Chondrocyte (in vitro differentiated cells): ENCODE data around the gene ASTN1. TPM values are rescaled to one million over a fixed set of nuclear protein-coding genes. Genes with fewer than 3 reads are reported as not detected.

Experiments
- DNase-seq: peaks from one replicate; pipeline ENCODE4 v3.0.0; 2021; ENCODE audit warnings: mixed read lengths, low spot score
- H3K27ac Mint-ChIP-seq: one replicate; pipeline ENCODE4 v1.8.0; 2021; ENCODE audit warnings: mild to moderate bottlenecking, moderate library complexity, mixed read lengths; ENCODE audit not compliant: unreplicated experiment
- H3K27me3 Mint-ChIP-seq: 2 replicates; pipeline ENCODE4 v1.8.0; 2021; ENCODE audit warnings: low read depth, mixed read lengths
- H3K36me3 Mint-ChIP-seq: 2 replicates; pipeline ENCODE4 v1.8.0; 2021; ENCODE audit warnings: low read depth, mixed read lengths
- H3K4me1 Mint-ChIP-seq: 2 replicates; pipeline ENCODE4 v1.8.0; 2021; ENCODE audit warnings: low read depth, mild to moderate bottlenecking, mixed read lengths
- H3K4me3 Mint-ChIP-seq: one replicate; pipeline ENCODE4 v1.8.0; 2021; ENCODE audit warnings: mild to moderate bottlenecking, moderate library complexity, mixed read lengths; ENCODE audit not compliant: unreplicated experiment
- H3K9me3 Mint-ChIP-seq: 2 replicates; pipeline ENCODE4 v1.8.0; 2021; ENCODE audit warnings: low read depth, mixed read lengths
- CTCF ChIP-seq: fragments of 200-600 bp; sonication (generic); IDR thresholded peaks from 2 replicates; pipeline ENCODE4 v1.5.0; 2021; ENCODE audit warnings: antibody characterized with exemption, mild to moderate bottlenecking, moderate library complexity
- total RNA-seq: library from RNA; stranded (reverse); gene quantifications from 3 replicates; pipeline ENCODE4 v1.2.1, GENCODE V29; 2021

The ASTN1 gene
- total RNA-seq, 1 donor from 2014 or later: not detected

- no peaks in the 10 kb centered on the region for H3K9me3 Mint-ChIP-seq
- no peak overlapping the region for H3K4me3 Mint-ChIP-seq
- H3K27ac Mint-ChIP-seq: no peak overlapping the region
- H3K27me3 Mint-ChIP-seq: peaks cover 14% of the 10 kb centered on the region
- DNase-seq: no peak
- H3K36me3 Mint-ChIP-seq: no peaks in the 10 kb centered on the region
- no peaks in the 10 kb centered on the region for H3K4me1 Mint-ChIP-seq
- no peak for TF ChIP-seq CTCF
These were observed 38.2 kb downstream of the ASTN1 start for GRCh38 chr1:177126267-177126666.

GRCh38 chr1:177124577-177125278, 39.8 kb downstream of the ASTN1 start:
- H3K36me3 Mint-ChIP-seq: no peaks in the 10 kb centered on the region
- peaks cover 19% of the 10 kb centered on the region for H3K27me3 Mint-ChIP-seq
- no peak for TF ChIP-seq CTCF
- H3K9me3 Mint-ChIP-seq: no peaks in the 10 kb centered on the region
- no peak overlapping the region for H3K4me3 Mint-ChIP-seq
- no peak for DNase-seq
- no peaks in the 10 kb centered on the region for H3K4me1 Mint-ChIP-seq
- no peak overlapping the region for H3K27ac Mint-ChIP-seq

GRCh38 chr1:177122461-177123251, 41.9 kb downstream of the ASTN1 start:
- no peak for TF ChIP-seq CTCF
- H3K4me1 Mint-ChIP-seq: no peaks in the 10 kb centered on the region
- DNase-seq: no peak
- H3K27me3 Mint-ChIP-seq: peaks cover 13% of the 10 kb centered on the region
- H3K9me3 Mint-ChIP-seq: no peaks in the 10 kb centered on the region
- H3K4me3 Mint-ChIP-seq: no peak overlapping the region
- no peaks in the 10 kb centered on the region for H3K36me3 Mint-ChIP-seq
- no peak overlapping the region for H3K27ac Mint-ChIP-seq

GRCh38 chr1:177119311-177119710, 45.2 kb downstream of the ASTN1 start:
- peaks cover 15% of the 10 kb centered on the region for H3K27me3 Mint-ChIP-seq
- TF ChIP-seq CTCF: no peak
- H3K9me3 Mint-ChIP-seq: no peaks in the 10 kb centered on the region
- no peak overlapping the region for H3K4me3 Mint-ChIP-seq
- no peaks in the 10 kb centered on the region for H3K4me1 Mint-ChIP-seq
- no peak for DNase-seq
- no peak overlapping the region for H3K27ac Mint-ChIP-seq
- no peaks in the 10 kb centered on the region for H3K36me3 Mint-ChIP-seq

- H3K27me3 Mint-ChIP-seq: peaks cover 15% of the 10 kb centered on the region
- no peak overlapping the region for H3K27ac Mint-ChIP-seq
- H3K4me1 Mint-ChIP-seq: no peaks in the 10 kb centered on the region
These were observed 45.6 kb downstream of the ASTN1 start for GRCh38 chr1:177118901-177119300.

More at GRCh38 chr1:177118901-177119300, 45.6 kb downstream of the ASTN1 start:
- H3K36me3 Mint-ChIP-seq: no peaks in the 10 kb centered on the region
- H3K4me3 Mint-ChIP-seq: no peak overlapping the region
- H3K9me3 Mint-ChIP-seq: no peaks in the 10 kb centered on the region
- no peak for DNase-seq
- no peak for TF ChIP-seq CTCF
